Panc1 (cell line): ENCODE results near the gene GGN.

Source experiments
- CTCF ChIP-seq: fragments of 450-650 bp; IDR thresholded peaks from 2 replicates; pipeline ENCODE4 v1.5.1; 2017; ENCODE audit warnings: mild to moderate bottlenecking
- POLR2AphosphoS5 ChIP-seq: IDR thresholded peaks from 2 replicates; pipeline ENCODE4 v1.6.1; 2012; ENCODE audit warnings: mild to moderate bottlenecking, low read depth, low read length, moderate library complexity
- REST ChIP-seq, 2 experiments: IDR thresholded peaks; 2 replicates each; pipeline ENCODE4 v1.6.1; 2011 to 2012; ENCODE audit warnings: low read depth in 2 of 2, control low read depth in 1 of 2, low read length in 1 of 2, mild to moderate bottlenecking in 1 of 2, moderate library complexity in 1 of 2; ENCODE audit not compliant: insufficient read depth in 1 of 2
- SIN3A ChIP-seq: IDR thresholded peaks from 2 replicates; pipeline ENCODE4 v1.6.1; 2012; ENCODE audit warnings: low read depth, mild to moderate bottlenecking, low read length, moderate library complexity, borderline replicate concordance; ENCODE audit not compliant: insufficient read depth
- TCF7L2 ChIP-seq: IDR thresholded peaks from 2 replicates; pipeline ENCODE4 v1.6.1; 2011; ENCODE audit warnings: mild to moderate bottlenecking, low read depth, low read length, inconsistent platforms

DNA sequence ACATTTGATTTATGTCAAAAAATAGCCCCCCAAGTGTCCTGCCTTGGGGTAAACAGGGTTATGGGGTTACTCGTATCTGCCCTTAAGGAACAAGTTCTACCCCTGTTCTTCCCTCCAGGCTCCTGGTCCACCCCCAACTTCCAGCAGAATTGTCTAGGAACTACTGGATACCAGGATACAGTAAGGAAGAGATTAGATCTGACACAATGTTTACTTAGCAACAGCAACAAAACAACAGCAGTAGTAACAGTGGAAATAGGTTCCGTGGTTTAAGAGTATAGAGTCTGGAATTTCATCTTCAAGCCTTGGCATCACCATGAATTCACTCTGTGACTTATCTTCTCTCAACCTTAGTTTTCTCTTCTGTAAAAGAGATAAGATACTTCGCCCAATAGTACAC is 13.3 kb upstream of the GGN start:
- TF ChIP-seq CTCF (no peak), SIN3A (no peak), POLR2AphosphoS5 (no peak), REST (IDR thresholded peaks at IDR 0.05; ENCODE audit: insufficient read depth in 1 of 2, low read depth in 2 of 2, low read length in 1 of 2) (no peak), TCF7L2 (no peak)
